Astrocyte (in vitro differentiated cells and primary cell): Measurements from ENCODE around the gene DHX40. TPM values are rescaled to one million over a fixed set of nuclear protein-coding genes. Genes with fewer than 3 reads are reported as not detected.
"Not testable (repeated sequence)": the region's sequence is repeated elsewhere in the genome, so short reads cannot be mapped to it uniquely, and the experiment has no call there.

Experiments used
- DNase-seq: peaks from one replicate; pipeline ENCODE4 v3.0.0-alpha.2; 2010; ENCODE audit warnings: low read depth
- FAIRE-seq: peaks from 2 replicates; lab custom pipeline; 2011; peaks lifted over from hg19 to GRCh38; lab: Jason Lieb, UNC
- H2AFZ ChIP-seq: 2 replicates; pipeline ENCODE4 v1.6.0; 2012; ENCODE audit warnings: low read depth, low read length, inconsistent platforms
- H3K27ac ChIP-seq: 2 replicates; pipeline ENCODE4 v1.5.1; 2011; ENCODE audit warnings: low read depth, low read length, inconsistent platforms
- H3K27me3 ChIP-seq: 2 replicates; pipeline ENCODE4 v1.6.0; 2011; ENCODE audit warnings: low read length, inconsistent platforms; ENCODE audit not compliant: insufficient read depth
- H3K36me3 ChIP-seq: 2 replicates; pipeline ENCODE4 v1.5.1; 2011; ENCODE audit warnings: low read length, inconsistent platforms; ENCODE audit not compliant: insufficient read depth
- H3K4me1 ChIP-seq: 2 replicates; pipeline ENCODE4 v1.5.1; 2011; ENCODE audit warnings: low read length, inconsistent platforms; ENCODE audit not compliant: insufficient read depth
- H3K4me2 ChIP-seq: 2 replicates; pipeline ENCODE4 v1.6.0; 2012; ENCODE audit warnings: low read length, inconsistent platforms
- H3K4me3 ChIP-seq: 2 replicates; pipeline ENCODE4 v1.5.1; 2011; ENCODE audit warnings: low read depth, mild to moderate bottlenecking, low read length, inconsistent platforms; ENCODE audit not compliant: insufficient read depth
- H3K79me2 ChIP-seq: 2 replicates; pipeline ENCODE4 v1.6.0; 2012; ENCODE audit warnings: mild to moderate bottlenecking, low read length, inconsistent platforms; ENCODE audit not compliant: insufficient read depth
- H3K9ac ChIP-seq: 2 replicates; pipeline ENCODE4 v1.6.0; 2012; ENCODE audit warnings: mild to moderate bottlenecking, low read length, inconsistent platforms
- H3K9me3 ChIP-seq: 2 replicates; pipeline ENCODE4 v1.5.1; 2012; ENCODE audit warnings: low read depth, mild to moderate bottlenecking, low read length, inconsistent platforms; ENCODE audit not compliant: insufficient read depth
- H4K20me1 ChIP-seq: 2 replicates; pipeline ENCODE4 v1.6.0; 2012; ENCODE audit warnings: low read length, inconsistent platforms; ENCODE audit not compliant: insufficient read depth
- H3K27ac Mint-ChIP-seq: one replicate; pipeline ENCODE4 v1.8.0; 2021; ENCODE audit warnings: mild to moderate bottlenecking, mixed read lengths; ENCODE audit not compliant: unreplicated experiment
- H3K27me3 Mint-ChIP-seq: one replicate; pipeline ENCODE4 v1.8.0; 2021; ENCODE audit warnings: low read depth, mixed read lengths; ENCODE audit not compliant: unreplicated experiment
- H3K36me3 Mint-ChIP-seq: one replicate; pipeline ENCODE4 v1.8.0; 2021; ENCODE audit warnings: low read depth, mixed read lengths; ENCODE audit not compliant: unreplicated experiment
- H3K4me1 Mint-ChIP-seq: one replicate; pipeline ENCODE4 v1.8.0; 2021; ENCODE audit warnings: low read depth, mixed read lengths; ENCODE audit not compliant: unreplicated experiment
- H3K4me3 Mint-ChIP-seq: one replicate; pipeline ENCODE4 v1.8.0; 2021; ENCODE audit warnings: mild to moderate bottlenecking, moderate library complexity, mixed read lengths; ENCODE audit not compliant: unreplicated experiment
- H3K9me3 Mint-ChIP-seq: one replicate; pipeline ENCODE4 v1.8.0; 2021; ENCODE audit warnings: mild to moderate bottlenecking, mixed read lengths; ENCODE audit not compliant: unreplicated experiment
- EZH2 ChIP-seq: IDR thresholded peaks from 2 replicates; pipeline ENCODE4 v1.6.1; 2012; ENCODE audit warnings: mild to moderate bottlenecking, low read length, inconsistent platforms; ENCODE audit not compliant: insufficient read depth
- total RNA-seq: library from RNA; stranded (reverse); gene quantifications from 2 replicates; pipeline ENCODE4 v1.2.1, GENCODE V29; 2021
- TF ChIP-seq, protein P1 (sequence below): IDR thresholded peaks from 2 replicates; pipeline ENCODE4 v1.5.1; 2011; ENCODE audit warnings: low read depth, mild to moderate bottlenecking, inconsistent platforms, low read length, moderate library complexity; ENCODE audit not compliant: insufficient read depth

The DHX40 gene
- total RNA-seq, 1 donor from 2014 or later: 31.0 TPM

DNA sequence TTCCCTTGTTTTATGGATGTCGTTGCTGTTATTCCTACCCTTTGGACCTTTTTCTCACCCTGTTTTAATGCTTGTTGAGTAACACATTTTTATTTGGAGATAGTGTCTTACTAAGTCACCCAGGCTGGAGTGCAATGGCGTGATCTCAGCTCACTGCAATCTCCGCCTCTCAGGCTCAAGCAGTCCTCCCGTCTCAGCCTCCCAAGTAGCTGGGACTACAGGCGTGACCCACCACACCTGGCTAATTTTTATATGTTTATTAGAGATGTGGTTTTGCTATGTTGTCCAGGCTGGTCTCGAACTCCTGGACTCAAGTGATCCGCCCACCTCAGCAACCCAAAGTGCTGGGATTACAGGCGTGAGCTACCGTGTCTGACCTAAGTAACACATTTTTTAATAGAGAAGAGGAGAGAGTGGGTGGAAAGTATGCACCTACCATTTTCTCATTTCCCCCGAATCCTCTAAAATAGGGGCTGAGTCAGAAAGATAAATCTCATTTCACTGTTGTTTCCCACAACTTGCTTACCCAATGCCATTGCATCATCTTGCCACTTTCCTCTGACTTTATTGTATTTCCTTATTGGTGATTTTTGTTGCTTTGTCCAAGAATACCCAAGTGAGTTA lies 7.0 kb downstream of the DHX40 start:
- Histone ChIP-seq H4K20me1 (no peaks in the 10 kb centered on the region), H3K79me2 (peaks cover under 1% of the 10 kb centered on the region), H3K4me1 (no peaks in the 10 kb centered on the region), H3K27ac (no peak overlapping the region), H3K9me3 (no peaks in the 10 kb centered on the region), H3K9ac (no peak overlapping the region), H3K36me3 (no peaks in the 10 kb centered on the region), H3K4me2 (no peak overlapping the region), H3K27me3 (no peaks in the 10 kb centered on the region), H3K4me3 (no peak overlapping the region), H2AFZ (no peak overlapping the region)
- no peak overlapping the region for H3K27ac Mint-ChIP-seq
- no peak for TF ChIP-seq EZH2
- TF ChIP-seq, protein P1, sequence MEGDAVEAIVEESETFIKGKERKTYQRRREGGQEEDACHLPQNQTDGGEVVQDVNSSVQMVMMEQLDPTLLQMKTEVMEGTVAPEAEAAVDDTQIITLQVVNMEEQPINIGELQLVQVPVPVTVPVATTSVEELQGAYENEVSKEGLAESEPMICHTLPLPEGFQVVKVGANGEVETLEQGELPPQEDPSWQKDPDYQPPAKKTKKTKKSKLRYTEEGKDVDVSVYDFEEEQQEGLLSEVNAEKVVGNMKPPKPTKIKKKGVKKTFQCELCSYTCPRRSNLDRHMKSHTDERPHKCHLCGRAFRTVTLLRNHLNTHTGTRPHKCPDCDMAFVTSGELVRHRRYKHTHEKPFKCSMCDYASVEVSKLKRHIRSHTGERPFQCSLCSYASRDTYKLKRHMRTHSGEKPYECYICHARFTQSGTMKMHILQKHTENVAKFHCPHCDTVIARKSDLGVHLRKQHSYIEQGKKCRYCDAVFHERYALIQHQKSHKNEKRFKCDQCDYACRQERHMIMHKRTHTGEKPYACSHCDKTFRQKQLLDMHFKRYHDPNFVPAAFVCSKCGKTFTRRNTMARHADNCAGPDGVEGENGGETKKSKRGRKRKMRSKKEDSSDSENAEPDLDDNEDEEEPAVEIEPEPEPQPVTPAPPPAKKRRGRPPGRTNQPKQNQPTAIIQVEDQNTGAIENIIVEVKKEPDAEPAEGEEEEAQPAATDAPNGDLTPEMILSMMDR: no peak
- H3K9me3 Mint-ChIP-seq: no peaks in the 10 kb centered on the region
- DNase-seq (peak; percentile 47), FAIRE-seq (no peak)
- H3K27me3 Mint-ChIP-seq: no peaks in the 10 kb centered on the region
- no peaks in the 10 kb centered on the region for H3K36me3 Mint-ChIP-seq
- no peak overlapping the region for H3K4me3 Mint-ChIP-seq
- no peaks in the 10 kb centered on the region for H3K4me1 Mint-ChIP-seq

DNA sequence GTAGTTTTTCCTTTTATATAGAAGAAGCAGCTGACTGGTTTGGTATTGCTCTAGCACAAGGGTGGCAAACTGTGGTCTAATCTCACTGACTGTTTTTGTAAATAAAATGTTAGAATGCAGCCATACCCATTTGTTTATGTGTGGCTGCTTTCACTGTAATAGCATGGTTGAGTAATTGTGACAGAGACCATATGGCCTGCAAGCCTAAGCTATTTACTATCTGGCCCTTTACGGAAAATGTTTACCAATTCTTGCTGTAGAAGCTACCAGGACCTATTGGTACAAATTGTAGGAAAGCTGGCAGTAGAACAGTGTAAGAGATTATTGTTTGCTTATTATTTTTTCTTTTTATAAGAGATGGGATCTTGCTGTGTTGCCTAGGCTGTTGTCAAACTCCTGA lies 18.8 kb downstream of the DHX40 start:
- H3K36me3 Mint-ChIP-seq, H3K36me3 ChIP-seq, H3K27ac ChIP-seq, H3K4me2 ChIP-seq, H4K20me1 ChIP-seq, H3K4me1 ChIP-seq, H3K27ac Mint-ChIP-seq, H3K9ac ChIP-seq, DNase-seq, H3K27me3 Mint-ChIP-seq, H3K4me1 Mint-ChIP-seq, H3K4me3 Mint-ChIP-seq, H3K9me3 ChIP-seq, H2AFZ ChIP-seq, H3K9me3 Mint-ChIP-seq, H3K79me2 ChIP-seq, FAIRE-seq, H3K4me3 ChIP-seq, H3K27me3 ChIP-seq: not testable (repeated sequence)

DNA sequence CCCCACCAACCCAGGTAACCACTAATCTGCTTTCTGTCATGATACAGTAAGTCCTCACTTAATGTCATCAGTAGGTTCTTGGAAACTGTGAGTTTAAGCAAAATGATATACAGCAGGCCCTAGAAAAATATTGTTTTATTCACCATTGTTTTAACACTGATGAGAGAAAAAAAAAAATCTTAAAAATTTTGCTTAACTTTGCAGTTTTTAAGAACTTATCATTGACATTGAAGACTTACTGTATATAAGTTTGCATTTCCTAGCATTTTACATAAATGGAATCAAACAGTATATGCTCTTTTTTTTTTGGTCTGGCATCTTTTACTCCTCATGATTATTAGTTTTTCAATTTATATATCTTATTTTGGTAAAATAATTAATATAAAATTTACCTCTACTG lies 34.8 kb downstream of the DHX40 start:
- Histone ChIP-seq H3K9ac (no peak overlapping the region), H3K4me1 (no peaks in the 10 kb centered on the region), H3K4me3 (no peak overlapping the region), H3K79me2 (no peaks in the 10 kb centered on the region), H3K27me3 (no peaks in the 10 kb centered on the region), H2AFZ (no peak overlapping the region), H3K27ac (no peak overlapping the region), H3K36me3 (peaks cover 6% of the 10 kb centered on the region), H3K4me2 (no peak overlapping the region), H4K20me1 (no peaks in the 10 kb centered on the region), H3K9me3 (no peaks in the 10 kb centered on the region)
- H3K4me1 Mint-ChIP-seq: no peaks in the 10 kb centered on the region
- no peak overlapping the region for H3K4me3 Mint-ChIP-seq
- H3K27me3 Mint-ChIP-seq: no peaks in the 10 kb centered on the region
- H3K9me3 Mint-ChIP-seq: no peaks in the 10 kb centered on the region
- no peak overlapping the region for H3K27ac Mint-ChIP-seq
- DNase-seq (no peak), FAIRE-seq (no peak)
- TF ChIP-seq, protein P1: no peak
- no peak for TF ChIP-seq EZH2
- H3K36me3 Mint-ChIP-seq: peaks cover 12% of the 10 kb centered on the region
